ENCODE measurements around the gene RERE. TPM values are rescaled to one million over a fixed set of nuclear protein-coding genes. Genes with fewer than 3 reads are reported as not detected.

RERE gene
- total RNA-seq, 1 donor from 2014 or later, result 64.6 TPM

DNA sequence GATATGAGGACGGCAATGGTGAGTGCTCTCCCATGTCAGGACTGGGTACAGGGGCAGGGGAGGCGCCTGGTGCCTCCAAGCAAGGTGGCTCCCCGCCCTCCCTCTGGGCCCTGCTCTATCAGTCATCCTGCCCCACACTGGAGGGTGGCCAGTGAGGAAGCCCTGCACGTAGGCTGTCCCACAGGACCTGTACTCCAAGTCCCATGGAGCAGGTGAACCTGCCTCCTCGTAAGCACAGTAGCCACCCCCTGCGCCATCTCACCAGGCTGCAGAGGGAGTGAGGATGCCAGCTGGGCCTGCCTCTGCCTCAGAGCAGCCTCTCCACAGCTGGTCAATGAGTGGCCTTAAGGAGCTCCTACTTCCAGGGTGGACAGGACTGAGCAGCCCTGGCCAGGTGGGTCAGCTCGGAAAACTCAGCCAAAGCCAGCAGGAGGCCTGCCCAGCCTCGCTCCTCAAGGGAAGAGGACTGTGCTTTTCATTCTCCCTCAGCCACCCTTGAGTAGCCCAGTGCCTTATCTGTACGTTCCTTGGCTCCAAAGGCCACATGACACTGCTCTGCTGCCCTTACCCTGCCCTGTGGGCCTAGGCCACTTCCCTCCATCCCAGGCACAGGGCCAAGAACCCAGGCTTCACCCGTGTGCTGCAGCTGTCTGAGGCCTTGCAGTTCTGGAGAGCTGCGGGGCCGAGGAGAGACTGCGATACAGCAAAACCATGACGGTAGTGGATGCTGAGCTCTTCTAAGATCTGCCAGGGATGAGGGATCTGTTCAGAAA is 459.9 kb downstream of the RERE start:
- Histone ChIP-seq H3K27ac (peak overlapping the region; percentile 23 to 50), H3K9me3 (no peaks in the 10 kb centered on the region), H3K36me3 (peaks cover 81 to 94% of the 10 kb centered on the region in 2 donors), H3K27me3 (no peaks in the 10 kb centered on the region), H3K4me1 (peaks cover 0 to 13% of the 10 kb centered on the region in 2 donors), H3K4me3 (no peak overlapping the region)
- no peak for DNase-seq (ENCODE audit: low spot score in 2 of 2)
- TF ChIP-seq, protein P1, sequence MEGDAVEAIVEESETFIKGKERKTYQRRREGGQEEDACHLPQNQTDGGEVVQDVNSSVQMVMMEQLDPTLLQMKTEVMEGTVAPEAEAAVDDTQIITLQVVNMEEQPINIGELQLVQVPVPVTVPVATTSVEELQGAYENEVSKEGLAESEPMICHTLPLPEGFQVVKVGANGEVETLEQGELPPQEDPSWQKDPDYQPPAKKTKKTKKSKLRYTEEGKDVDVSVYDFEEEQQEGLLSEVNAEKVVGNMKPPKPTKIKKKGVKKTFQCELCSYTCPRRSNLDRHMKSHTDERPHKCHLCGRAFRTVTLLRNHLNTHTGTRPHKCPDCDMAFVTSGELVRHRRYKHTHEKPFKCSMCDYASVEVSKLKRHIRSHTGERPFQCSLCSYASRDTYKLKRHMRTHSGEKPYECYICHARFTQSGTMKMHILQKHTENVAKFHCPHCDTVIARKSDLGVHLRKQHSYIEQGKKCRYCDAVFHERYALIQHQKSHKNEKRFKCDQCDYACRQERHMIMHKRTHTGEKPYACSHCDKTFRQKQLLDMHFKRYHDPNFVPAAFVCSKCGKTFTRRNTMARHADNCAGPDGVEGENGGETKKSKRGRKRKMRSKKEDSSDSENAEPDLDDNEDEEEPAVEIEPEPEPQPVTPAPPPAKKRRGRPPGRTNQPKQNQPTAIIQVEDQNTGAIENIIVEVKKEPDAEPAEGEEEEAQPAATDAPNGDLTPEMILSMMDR (IDR thresholded peaks at IDR 0.05), result no peak
- intact Hi-C loops (cut with DNase I), result no loop called here

DNA sequence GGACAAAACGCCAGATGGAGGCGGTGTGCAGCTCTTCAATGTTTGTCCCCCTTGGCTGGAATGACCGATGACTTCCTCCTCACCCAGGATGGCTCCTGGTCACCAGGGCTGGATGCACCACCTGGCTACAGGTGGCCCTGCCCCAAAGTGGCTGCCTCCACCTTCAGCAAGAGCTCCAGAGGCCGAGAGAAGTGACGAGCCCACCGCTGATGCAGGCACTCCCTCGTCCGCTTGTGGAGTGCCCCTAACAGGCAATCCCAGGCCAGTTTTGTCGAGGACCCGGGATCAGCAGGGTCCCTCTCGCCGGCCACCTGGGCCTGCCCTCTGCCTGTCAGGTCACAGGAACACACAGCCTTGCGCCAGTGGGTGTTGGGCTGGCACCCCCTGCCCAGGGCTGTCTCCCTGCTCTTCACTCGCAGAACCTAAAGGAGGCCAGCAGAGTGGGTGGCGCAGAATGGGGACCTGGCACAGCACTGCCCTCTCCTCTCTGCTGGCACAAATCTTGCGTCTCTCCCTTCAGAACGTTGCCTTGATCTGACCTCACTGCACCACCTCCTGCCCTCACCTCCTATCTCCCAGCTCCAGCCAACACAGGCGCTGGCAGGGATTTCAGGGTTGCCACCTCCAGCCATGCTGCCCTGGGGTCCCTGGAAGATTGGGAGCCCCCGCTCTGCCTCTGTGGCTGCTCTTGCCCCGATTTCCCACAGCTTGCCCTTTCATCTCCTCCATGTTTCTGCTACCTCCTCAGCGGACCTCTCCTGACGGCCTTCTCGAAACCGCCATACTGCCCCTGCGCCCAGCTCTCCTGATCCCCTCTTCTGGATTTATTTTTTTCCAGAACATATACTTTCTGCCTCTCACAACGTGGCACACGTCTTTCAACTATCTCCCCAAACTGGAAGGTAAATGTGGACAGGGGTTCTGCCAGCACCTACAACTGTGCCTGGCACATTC is 460.9 kb downstream of the RERE start:
- Histone ChIP-seq H3K27me3 (no peaks in the 10 kb centered on the region), H3K9me3 (no peaks in the 10 kb centered on the region), H3K4me3 (no peak overlapping the region), H3K4me1 (peaks cover 0 to 20% of the 10 kb centered on the region in 2 donors), H3K36me3 (peaks cover 71 to 84% of the 10 kb centered on the region in 2 donors), H3K27ac (peak overlapping the region; percentile 6 to 50)
- intact Hi-C loops (cut with DNase I), result no loop called here
- TF ChIP-seq, protein P1 (IDR thresholded peaks at IDR 0.05), result no peak
- DNase-seq (ENCODE audit: low spot score in 2 of 2), result no peak

DNA sequence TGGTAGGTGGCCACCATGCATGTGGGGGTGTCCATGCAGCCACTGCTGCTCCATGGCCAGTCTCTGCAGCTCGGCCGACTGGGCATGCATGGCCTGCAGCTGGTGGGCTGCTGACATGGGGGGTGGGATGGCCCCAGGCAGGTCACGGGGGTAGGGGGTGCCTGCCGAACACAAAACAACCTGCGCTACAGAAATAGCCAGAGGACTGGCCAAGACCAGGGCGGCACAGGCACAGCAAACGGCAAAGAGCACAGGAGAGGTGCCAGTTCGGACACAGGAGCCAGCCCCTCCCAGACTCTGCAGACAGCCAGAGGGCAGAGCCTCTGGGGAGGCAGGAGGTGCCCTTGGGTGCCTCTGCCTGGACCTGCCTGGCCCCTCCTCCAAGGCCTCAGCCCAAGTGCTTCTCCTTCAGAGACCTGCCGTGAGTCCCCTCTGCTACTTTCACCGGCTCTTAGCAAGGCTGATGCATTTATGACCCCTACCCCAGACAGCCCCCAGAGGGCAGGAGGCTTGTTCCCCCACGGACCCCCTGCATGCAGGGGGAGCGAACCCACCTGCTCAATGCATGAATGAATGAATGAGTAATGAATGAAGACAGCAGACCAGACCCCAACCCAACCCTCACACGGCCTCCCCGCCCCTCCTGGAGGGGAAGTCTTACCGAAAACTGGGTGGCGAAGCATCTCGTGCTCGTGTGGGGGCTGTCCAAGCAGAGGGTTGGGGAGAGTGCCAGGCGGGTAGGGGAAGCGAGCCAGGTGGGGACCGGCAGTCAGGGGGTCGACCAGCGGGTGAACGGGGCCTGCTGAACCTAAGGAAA is 461.8 kb downstream of the RERE start:
- TF ChIP-seq, protein P1 (IDR thresholded peaks at IDR 0.05), result no peak
- Histone ChIP-seq H3K27ac (peak overlapping the region; percentile 6 to 16), H3K9me3 (no peaks in the 10 kb centered on the region), H3K4me3 (no peak overlapping the region), H3K4me1 (peaks cover 0 to 20% of the 10 kb centered on the region in 2 donors), H3K27me3 (no peaks in the 10 kb centered on the region), H3K36me3 (peaks cover 62 to 75% of the 10 kb centered on the region in 2 donors)
- intact Hi-C loops (cut with DNase I), result no loop called here
- no peak for DNase-seq (ENCODE audit: low spot score in 2 of 2)

DNA sequence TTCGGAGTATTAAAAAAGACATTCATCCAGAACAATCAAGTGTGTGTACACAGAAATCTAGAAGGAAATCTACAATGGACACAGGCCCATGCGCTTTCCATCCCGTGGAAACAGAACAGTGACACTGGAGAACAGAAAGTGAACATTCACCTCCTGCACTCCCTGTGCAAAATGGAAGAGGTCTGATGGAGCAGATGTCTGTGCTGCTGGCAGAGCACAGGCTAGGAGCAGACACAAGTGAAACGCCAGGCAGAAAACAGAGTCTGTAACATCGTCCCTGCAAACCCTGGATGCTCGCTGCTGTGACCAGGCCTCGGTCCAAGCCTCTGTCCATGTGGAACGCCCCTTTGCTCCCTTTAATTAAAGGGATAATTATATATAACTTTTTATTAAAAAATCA is 463.4 kb downstream of the RERE start:
- H3K27ac ChIP-seq, result peak overlapping the region in 1 of 2 donors; percentile 81
- peaks cover 46 to 59% of the 10 kb centered on the region in 2 donors for H3K36me3 ChIP-seq
- TF ChIP-seq, protein P1 (IDR thresholded peaks at IDR 0.05), result no peak
- peaks cover 0 to 20% of the 10 kb centered on the region in 2 donors for H3K4me1 ChIP-seq
- intact Hi-C loops (cut with DNase I), result no loop called here
- no peaks in the 10 kb centered on the region for H3K9me3 ChIP-seq
- no peaks in the 10 kb centered on the region for H3K27me3 ChIP-seq
- no peak overlapping the region for H3K4me3 ChIP-seq
- DNase-seq (ENCODE audit: low spot score in 2 of 2), result no peak
